ENCODE data around the gene RBM19.

Gene RBM19

GRCh38 chr12:113766879-113767878 lies 198.9 kb downstream of the RBM19 start:
- DNase-seq = peak; percentile 84

All from DMS53 (cell line).